ENCODE results near the gene SIN3A. TPM values are rescaled to one million over a fixed set of nuclear protein-coding genes. Genes with fewer than 3 reads are reported as not detected.

SIN3A gene
- total RNA-seq, 4 donors from 2014 or later: 51.4 to 146 (median 84.2) TPM

DNA sequence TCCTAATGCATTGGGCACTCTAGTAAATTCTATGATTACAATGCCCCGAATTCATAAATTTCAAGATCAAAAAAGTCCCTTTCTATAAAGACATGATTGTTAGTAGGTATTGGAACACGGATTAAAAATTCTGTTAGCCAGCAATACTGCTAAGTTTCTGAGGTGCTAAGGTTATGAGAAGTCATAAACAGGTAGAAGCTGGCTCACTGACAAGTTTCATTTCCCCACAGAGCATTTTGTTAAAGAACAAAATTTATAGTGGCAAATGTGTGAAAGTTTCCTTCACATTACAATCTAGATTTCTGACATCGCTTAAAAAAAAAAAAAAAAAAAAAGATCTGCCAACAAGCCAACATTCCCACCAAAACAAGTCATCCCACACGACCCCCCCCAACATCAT lies 70.7 kb downstream of the SIN3A start:
- WGBS, 2 donors: 90 to 92% methylated on average over 4 of the region's 4 CpGs
- intact Hi-C loops (cut with DNase I): no loop called here
- H3K36me3 ChIP-seq: peaks cover 64 to 70% of the 10 kb centered on the region in 2 donors
- no peaks in the 10 kb centered on the region for H3K9me3 ChIP-seq
- TF ChIP-seq, protein P1, sequence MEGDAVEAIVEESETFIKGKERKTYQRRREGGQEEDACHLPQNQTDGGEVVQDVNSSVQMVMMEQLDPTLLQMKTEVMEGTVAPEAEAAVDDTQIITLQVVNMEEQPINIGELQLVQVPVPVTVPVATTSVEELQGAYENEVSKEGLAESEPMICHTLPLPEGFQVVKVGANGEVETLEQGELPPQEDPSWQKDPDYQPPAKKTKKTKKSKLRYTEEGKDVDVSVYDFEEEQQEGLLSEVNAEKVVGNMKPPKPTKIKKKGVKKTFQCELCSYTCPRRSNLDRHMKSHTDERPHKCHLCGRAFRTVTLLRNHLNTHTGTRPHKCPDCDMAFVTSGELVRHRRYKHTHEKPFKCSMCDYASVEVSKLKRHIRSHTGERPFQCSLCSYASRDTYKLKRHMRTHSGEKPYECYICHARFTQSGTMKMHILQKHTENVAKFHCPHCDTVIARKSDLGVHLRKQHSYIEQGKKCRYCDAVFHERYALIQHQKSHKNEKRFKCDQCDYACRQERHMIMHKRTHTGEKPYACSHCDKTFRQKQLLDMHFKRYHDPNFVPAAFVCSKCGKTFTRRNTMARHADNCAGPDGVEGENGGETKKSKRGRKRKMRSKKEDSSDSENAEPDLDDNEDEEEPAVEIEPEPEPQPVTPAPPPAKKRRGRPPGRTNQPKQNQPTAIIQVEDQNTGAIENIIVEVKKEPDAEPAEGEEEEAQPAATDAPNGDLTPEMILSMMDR (IDR thresholded peaks at IDR 0.05): no peak
- no peak for TF ChIP-seq POLR2A (IDR thresholded peaks at IDR 0.05)
- H3K27me3 ChIP-seq: no peaks in the 10 kb centered on the region
- H3K4me3 ChIP-seq (replicated peaks in 1 of 3): no peak overlapping the region
- DNase-seq: no peak
- no peaks in the 10 kb centered on the region for H3K4me1 ChIP-seq
- H3K27ac ChIP-seq: no peak overlapping the region

DNA sequence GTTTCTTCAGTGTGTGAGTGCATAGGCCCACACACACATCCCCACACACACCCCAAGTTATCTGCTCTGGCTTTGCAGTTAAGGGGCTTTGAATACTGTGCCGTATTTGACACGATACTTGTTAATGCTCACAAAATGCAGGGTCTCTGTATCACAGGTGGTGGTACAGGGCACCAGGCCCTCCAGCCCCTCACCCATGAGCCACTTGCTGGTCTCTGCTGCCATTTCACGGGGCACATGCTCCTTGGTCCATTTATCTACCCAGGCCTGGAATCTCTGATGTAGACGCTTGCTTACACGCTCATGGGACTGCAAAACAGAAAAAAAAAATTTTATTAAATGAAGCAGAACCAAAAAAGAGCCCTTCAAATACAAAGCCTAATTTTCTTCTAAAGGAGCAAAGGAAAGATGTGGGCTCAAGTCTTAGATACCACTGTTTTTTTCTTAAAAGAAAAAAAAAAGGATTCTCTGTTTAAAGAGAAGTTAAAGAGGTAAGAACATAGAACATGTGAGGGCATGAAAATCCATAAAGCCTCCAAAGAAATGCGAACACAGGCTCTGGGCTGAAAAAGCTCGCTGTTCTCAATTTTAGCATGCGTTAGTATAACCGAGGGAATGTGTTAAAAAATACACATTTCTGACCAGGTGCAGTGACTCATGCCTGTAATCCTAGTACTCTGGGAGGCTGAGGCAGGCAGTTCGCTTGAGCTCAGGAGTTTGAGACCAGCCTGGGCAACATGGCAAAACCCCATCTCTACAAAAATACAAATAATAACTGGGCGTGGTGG lies 79.4 kb downstream of the SIN3A start:
- TF ChIP-seq, protein P1 (IDR thresholded peaks at IDR 0.05): no peak
- TF ChIP-seq POLR2A (IDR thresholded peaks at IDR 0.05): no peak
- H3K9me3 ChIP-seq: no peaks in the 10 kb centered on the region
- intact Hi-C loops (cut with DNase I): no loop called here
- H3K27ac ChIP-seq: no peak overlapping the region
- peaks cover 36 to 50% of the 10 kb centered on the region in 2 donors for H3K36me3 ChIP-seq
- peaks cover 13 to 17% of the 10 kb centered on the region in 2 donors for H3K4me1 ChIP-seq
- DNase-seq: no peak
- no peaks in the 10 kb centered on the region for H3K27me3 ChIP-seq
- 92 to 96% methylated on average over 11 of the region's 11 CpGs for WGBS, 2 donors
- no peak overlapping the region for H3K4me3 ChIP-seq (replicated peaks in 1 of 3)

DNA sequence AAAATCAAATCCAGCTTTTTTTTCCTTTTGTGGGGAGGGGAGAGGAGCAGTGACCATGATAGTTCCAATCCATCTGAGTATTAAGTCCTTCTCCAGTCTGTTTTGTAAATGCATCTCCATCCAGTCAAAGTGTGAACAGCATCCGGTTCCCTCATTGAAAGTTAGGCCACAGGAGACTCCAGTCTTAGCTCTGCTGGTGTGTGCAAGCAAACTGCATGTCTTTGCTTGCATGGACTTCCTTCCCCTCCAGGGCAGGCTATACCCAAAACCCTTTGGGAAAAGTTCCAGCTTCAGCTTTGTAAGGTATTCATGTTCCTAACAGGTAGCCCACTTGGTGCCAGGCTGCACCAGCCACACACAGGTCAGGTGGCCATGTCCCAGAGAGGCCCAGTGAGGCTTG lies 80.0 kb downstream of the SIN3A start:
- Histone ChIP-seq H3K36me3 (peaks cover 30 to 47% of the 10 kb centered on the region in 2 donors), H3K27ac (no peak overlapping the region), H3K9me3 (no peaks in the 10 kb centered on the region), H3K4me1 (peaks cover 13 to 18% of the 10 kb centered on the region in 2 donors), H3K27me3 (no peaks in the 10 kb centered on the region), H3K4me3 (replicated peaks in 1 of 3) (no peak overlapping the region)
- TF ChIP-seq, protein P1 (IDR thresholded peaks at IDR 0.05): no peak
- no peak for TF ChIP-seq POLR2A (IDR thresholded peaks at IDR 0.05)
- 87 to 93% methylated on average over 1 of the region's 1 CpG for WGBS, 2 donors
- no peak for DNase-seq
- intact Hi-C loops (cut with DNase I): no loop called here

DNA sequence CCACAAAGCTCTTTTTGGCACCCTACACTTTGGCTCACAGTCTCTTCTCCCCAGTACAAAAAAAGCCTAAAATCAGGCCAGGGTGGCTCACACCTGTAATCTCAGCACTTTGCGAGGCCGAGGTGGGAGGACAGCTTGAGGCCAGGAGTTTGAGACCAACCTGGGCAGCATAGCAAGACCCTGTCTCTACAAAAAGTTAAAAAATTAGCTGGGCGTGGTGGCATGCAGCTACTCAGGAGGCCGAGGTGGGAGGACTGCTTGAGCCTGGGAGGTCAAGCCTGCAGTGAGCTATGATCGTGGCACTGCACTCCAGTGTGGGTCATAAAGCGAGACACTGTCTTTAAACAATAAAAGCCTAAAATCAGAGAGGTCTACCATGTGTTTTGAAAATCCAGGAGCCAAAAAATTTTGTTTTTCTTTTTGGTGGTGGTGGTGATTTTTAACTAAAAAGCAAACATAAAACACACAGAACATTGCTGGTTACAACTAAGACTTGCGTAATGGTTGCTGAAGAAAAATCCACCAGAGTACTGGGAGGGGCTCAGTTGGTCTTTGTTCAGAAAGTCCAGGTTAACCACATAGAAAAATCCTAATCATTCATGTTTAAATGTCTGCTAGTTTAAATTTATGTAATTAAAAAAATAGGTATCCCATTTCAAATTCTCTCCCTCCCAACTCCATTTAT lies 81.5 kb downstream of the SIN3A start:
- intact Hi-C loops (cut with DNase I): loop anchor here (5.0 to 10.0 kb wide), 3 partner anchors 82 to 312 kb away; partner anchors contain the start of gene SIN3A
- H3K36me3 ChIP-seq: peaks cover 27 to 41% of the 10 kb centered on the region in 2 donors
- TF ChIP-seq, protein P1 (IDR thresholded peaks at IDR 0.05): no peak
- TF ChIP-seq POLR2A (IDR thresholded peaks at IDR 0.05): no peak

More for the DNA sequence above, 81.5 kb downstream of the SIN3A start:
- Histone ChIP-seq H3K27ac (no peak overlapping the region), H3K4me1 (peaks cover 13 to 18% of the 10 kb centered on the region in 2 donors), H3K9me3 (no peaks in the 10 kb centered on the region), H3K4me3 (replicated peaks in 1 of 3) (no peak overlapping the region), H3K27me3 (no peaks in the 10 kb centered on the region)
- DNase-seq: no peak
- WGBS, 2 donors: 94 to 96% methylated on average over 7 of the region's 7 CpGs
